Measurements from ENCODE around the gene ATP6AP2.
"Not testable (repeated sequence)": the region's sequence is repeated elsewhere in the genome, so short reads cannot be mapped to it uniquely, and the experiment has no call there.

Gene ATP6AP2

GRCh38 chrX:40576291-40576690 is 4.5 kb upstream of the ATP6AP2 start:
- DNase-seq, result no peak

GRCh38 chrX:40578039-40578695 is 2.6 kb upstream of the ATP6AP2 start:
- no peak for DNase-seq

- no peak for DNase-seq
Observed at GRCh38 chrX:40579141-40579540, 1.6 kb upstream of the ATP6AP2 start.

GRCh38 chrX:40579900-40580536 is 752 bp upstream of the ATP6AP2 start:
- DNase-seq, result no peak

- no peak for DNase-seq
Observed at GRCh38 chrX:40581336-40581920, 658 bp downstream of the ATP6AP2 start.

GRCh38 chrX:40582178-40582577 is 1.4 kb downstream of the ATP6AP2 start:
- DNase-seq, result not testable (repeated sequence)

GRCh38 chrX:40582811-40583210 is 2.0 kb downstream of the ATP6AP2 start:
- DNase-seq, result no peak

GRCh38 chrX:40587623-40588022 is 6.9 kb downstream of the ATP6AP2 start:
- not testable (repeated sequence) for DNase-seq

- DNase-seq, result not testable (repeated sequence)
Observed at GRCh38 chrX:40589616-40590321, 9.0 kb downstream of the ATP6AP2 start.

GRCh38 chrX:40603446-40603845 is 22.7 kb downstream of the ATP6AP2 start:
- DNase-seq, result no peak

GRCh38 chrX:40607381-40607780 is 26.6 kb downstream of the ATP6AP2 start:
- DNase-seq, result no peak

GRCh38 chrX:40612511-40612910 is 31.7 kb downstream of the ATP6AP2 start:
- DNase-seq, result no peak

GRCh38 chrX:40615976-40616375 is 35.2 kb downstream of the ATP6AP2 start:
- DNase-seq, result no peak

GRCh38 chrX:40617566-40617965 is 36.8 kb downstream of the ATP6AP2 start:
- no peak for DNase-seq

- no peak for DNase-seq
Observed at GRCh38 chrX:40622479-40623138, 41.8 kb downstream of the ATP6AP2 start.

- DNase-seq, result no peak
Observed at GRCh38 chrX:40623139-40623536, 42.4 kb downstream of the ATP6AP2 start, which contains the start of gene MPC1L. Gene MPC1L (plus strand): TSS chrX:40623428. CDS start chrX:40623566, 138 bp downstream.

- no peak for DNase-seq
Observed at GRCh38 chrX:40623665-40624064, 42.9 kb downstream of the ATP6AP2 start.

- no peak for DNase-seq
Observed at GRCh38 chrX:40625294-40625693, 44.5 kb downstream of the ATP6AP2 start.

- no peak for DNase-seq
Observed at GRCh38 chrX:40628506-40628905, 47.7 kb downstream of the ATP6AP2 start.

GRCh38 chrX:40632199-40632598 is 51.4 kb downstream of the ATP6AP2 start:
- DNase-seq, result no peak

GRCh38 chrX:40637687-40638086 is 56.9 kb downstream of the ATP6AP2 start:
- DNase-seq, result no peak

GRCh38 chrX:40644176-40644575 is 63.4 kb downstream of the ATP6AP2 start:
- no peak for DNase-seq

GRCh38 chrX:40644821-40645358 is 64.1 kb downstream of the ATP6AP2 start:
- no peak for DNase-seq
